Measurements from ENCODE around the gene ANKRD13A.

- TF ChIP-seq FOXJ3 (CRISPR knock-in tag; IDR thresholded peaks at IDR 0.05) (no peak), CTCF (IDR thresholded peaks at IDR 0.05) (no peak), EP300 (IDR thresholded peaks at IDR 0.05; ENCODE audit: borderline replicate concordance in 1 of 2, low read depth in 1 of 2, low read length in 1 of 2) (no peak), MEF2A (IDR thresholded peaks at IDR 0.05; ENCODE audit: borderline replicate concordance, low read depth) (no peak), PBX3 (IDR thresholded peaks at IDR 0.05) (no peak), RFX5 (IDR thresholded peaks at IDR 0.05; ENCODE audit: low read length) (no peak), TAF1 (IDR thresholded peaks at IDR 0.05; ENCODE audit: borderline replicate concordance, low read depth, low read length) (no peak), SMC3 (IDR thresholded peaks at IDR 0.05; ENCODE audit: low read depth, low read length) (no peak), JUND (IDR thresholded peaks at IDR 0.05) (no peak), POLR2AphosphoS5 (IDR thresholded peaks at IDR 0.05; ENCODE audit: low read depth, low read length) (no peak), FOXM1 (IDR thresholded peaks at IDR 0.05; ENCODE audit: low read depth) (no peak), TEAD4 (IDR thresholded peaks at IDR 0.05; ENCODE audit: borderline replicate concordance, insufficient read depth) (no peak), GATA2 (CRISPR knock-in tag; IDR thresholded peaks at IDR 0.05) (no peak), EZH2phosphoT487 (IDR thresholded peaks at IDR 0.05; ENCODE audit: borderline replicate concordance, low read depth) (no peak)
Measured at GRCh38 chr12:110020956-110021355, 21.7 kb downstream of the ANKRD13A start.

Data from SK-N-SH (cell line).